ENCODE measurements around the gene SCFD2.
"Not testable (repeated sequence)": the region's sequence is repeated elsewhere in the genome, so short reads cannot be mapped to it uniquely, and the experiment has no call there.

The SCFD2 gene

DNA sequence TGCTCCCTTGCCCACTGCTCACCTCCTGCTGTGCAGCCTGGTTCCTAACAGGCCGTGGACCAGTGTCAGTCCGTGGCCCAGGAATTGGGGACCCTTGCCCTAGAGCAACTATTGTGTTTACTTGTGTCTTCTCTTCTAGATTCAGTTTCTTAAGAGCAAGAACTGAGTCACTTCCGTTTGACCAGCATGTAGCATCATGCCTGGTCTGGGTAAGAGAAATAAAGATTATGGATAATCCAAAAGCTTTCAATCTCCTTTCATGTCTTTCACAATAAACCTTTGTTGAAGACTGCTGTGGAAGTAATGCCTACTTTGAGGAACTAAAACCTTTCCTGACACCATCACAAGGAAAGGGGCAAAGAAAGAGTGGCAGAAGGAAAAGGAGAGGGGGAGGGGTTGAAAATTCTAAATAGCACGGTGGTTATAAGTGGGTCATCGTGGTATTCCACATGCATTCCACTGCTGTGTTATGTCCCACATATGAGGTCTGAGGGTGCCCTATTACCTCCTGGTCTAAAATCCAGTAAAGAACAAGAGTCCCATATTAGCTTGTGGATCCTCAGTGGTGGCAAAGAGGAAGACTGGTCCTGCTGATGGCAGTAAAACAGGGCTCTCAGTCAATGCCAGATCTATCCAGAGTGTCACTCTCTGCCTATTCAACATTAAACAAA is 370.4 kb downstream of the SCFD2 start:
- no peak for DNase-seq
- peak overlapping the region; percentile 38 for H3K27ac ChIP-seq
- no peaks in the 10 kb centered on the region for H3K36me3 ChIP-seq (replicated peaks)
- in situ Hi-C loops (cut with HindIII; ENCODE audit: low pct_ligation_motif_present, low sequenced_read_pairs) = no loop called here
- TF ChIP-seq, protein P1, sequence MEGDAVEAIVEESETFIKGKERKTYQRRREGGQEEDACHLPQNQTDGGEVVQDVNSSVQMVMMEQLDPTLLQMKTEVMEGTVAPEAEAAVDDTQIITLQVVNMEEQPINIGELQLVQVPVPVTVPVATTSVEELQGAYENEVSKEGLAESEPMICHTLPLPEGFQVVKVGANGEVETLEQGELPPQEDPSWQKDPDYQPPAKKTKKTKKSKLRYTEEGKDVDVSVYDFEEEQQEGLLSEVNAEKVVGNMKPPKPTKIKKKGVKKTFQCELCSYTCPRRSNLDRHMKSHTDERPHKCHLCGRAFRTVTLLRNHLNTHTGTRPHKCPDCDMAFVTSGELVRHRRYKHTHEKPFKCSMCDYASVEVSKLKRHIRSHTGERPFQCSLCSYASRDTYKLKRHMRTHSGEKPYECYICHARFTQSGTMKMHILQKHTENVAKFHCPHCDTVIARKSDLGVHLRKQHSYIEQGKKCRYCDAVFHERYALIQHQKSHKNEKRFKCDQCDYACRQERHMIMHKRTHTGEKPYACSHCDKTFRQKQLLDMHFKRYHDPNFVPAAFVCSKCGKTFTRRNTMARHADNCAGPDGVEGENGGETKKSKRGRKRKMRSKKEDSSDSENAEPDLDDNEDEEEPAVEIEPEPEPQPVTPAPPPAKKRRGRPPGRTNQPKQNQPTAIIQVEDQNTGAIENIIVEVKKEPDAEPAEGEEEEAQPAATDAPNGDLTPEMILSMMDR (IDR thresholded peaks at IDR 0.05; ENCODE audit: low read depth, low read length, missing control alignments) = no peak
- no peaks in the 10 kb centered on the region for H3K27me3 ChIP-seq (replicated peaks)
- H3K4me3 ChIP-seq (ENCODE audit: low read depth, low read length) = no peak overlapping the region

- in situ Hi-C loops (cut with HindIII; ENCODE audit: low pct_ligation_motif_present, low sequenced_read_pairs) = no loop called here
- Histone ChIP-seq H3K4me3 (ENCODE audit: low read depth, low read length) (no peak overlapping the region), H3K27ac (no peak overlapping the region), H3K27me3 (replicated peaks) (no peaks in the 10 kb centered on the region), H3K36me3 (replicated peaks) (no peaks in the 10 kb centered on the region)
- TF ChIP-seq, protein P1 (IDR thresholded peaks at IDR 0.05; ENCODE audit: low read depth, low read length, missing control alignments) = no peak
- no peak for DNase-seq
These were observed 371.3 kb downstream of the SCFD2 start for GRCh38 chr4:52994567-52994966.

DNA sequence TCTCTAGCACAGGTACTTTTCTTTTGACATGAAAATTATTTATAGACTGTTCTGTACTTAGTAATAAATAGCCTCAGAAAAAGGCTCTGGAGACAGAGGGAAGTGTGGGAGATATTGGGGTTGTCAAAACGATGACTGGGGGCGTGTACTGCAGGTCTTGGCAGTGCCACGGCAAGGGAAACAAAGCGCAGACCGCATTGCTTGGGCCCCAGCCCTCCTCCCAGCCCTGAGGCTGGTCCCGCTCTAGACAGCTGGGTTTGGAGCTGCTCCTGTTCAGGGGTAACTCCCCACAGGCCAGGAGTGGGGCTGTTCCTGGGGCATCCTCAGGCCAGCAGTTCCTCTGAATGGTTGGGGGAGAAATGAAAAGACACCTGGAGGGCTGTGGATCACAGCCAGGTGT is 372.1 kb downstream of the SCFD2 start:
- Histone ChIP-seq H3K4me3 (ENCODE audit: low read depth, low read length) (no peak overlapping the region), H3K27ac (no peak overlapping the region), H3K27me3 (replicated peaks) (no peaks in the 10 kb centered on the region), H3K36me3 (replicated peaks) (no peaks in the 10 kb centered on the region)
- in situ Hi-C loops (cut with HindIII; ENCODE audit: low pct_ligation_motif_present, low sequenced_read_pairs) = no loop called here
- TF ChIP-seq, protein P1 (IDR thresholded peaks at IDR 0.05; ENCODE audit: low read depth, low read length, missing control alignments) = no peak
- DNase-seq = no peak

DNA sequence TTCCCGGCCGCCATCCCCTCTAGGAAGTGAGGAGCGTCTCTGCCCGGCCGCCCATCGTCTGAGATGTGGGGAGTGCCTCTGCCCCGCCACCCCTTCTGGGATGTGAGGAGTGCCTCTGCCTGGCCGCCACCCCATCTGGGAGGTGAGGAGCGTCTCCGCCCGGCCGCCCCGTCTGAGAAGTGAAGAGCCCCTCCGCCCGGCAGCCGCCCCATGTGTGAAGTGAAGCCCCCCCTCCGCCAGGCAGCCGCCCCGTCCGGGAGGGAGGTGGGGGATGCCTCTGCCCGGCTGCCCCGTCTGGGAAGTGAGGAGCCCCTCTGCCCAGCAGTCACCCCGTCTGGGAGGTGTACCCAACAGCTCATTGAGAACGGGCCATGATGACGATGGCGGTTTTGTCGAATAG is 373.3 kb downstream of the SCFD2 start:
- DNase-seq; H3K27me3 ChIP-seq (replicated peaks); H3K36me3 ChIP-seq (replicated peaks); H3K4me3 ChIP-seq (ENCODE audit: low read depth, low read length); H3K27ac ChIP-seq; in situ Hi-C loops (cut with HindIII; ENCODE audit: low pct_ligation_motif_present, low sequenced_read_pairs): not testable (repeated sequence)

DNA sequence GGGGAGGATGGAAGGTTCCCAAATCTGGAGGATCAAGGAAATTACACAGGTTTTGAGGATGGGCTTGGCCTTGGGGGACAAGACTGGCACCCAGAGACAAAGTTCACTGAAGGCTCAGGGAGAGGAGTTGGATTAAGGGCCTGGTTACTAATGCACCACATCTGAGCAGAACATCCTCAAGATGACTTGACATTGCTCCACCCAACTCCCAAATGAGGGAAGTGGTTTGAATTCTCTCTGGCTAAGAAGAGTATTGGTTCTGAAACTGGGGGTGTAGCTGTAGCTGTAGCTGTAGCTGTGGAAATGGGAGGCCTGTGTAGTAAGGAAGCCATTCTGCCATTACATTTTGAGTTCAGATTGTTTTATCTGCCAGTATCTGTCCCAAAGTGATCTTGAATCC is 374.4 kb downstream of the SCFD2 start:
- DNase-seq = no peak
- Histone ChIP-seq H3K27ac (no peak overlapping the region), H3K27me3 (replicated peaks) (no peaks in the 10 kb centered on the region), H3K36me3 (replicated peaks) (no peaks in the 10 kb centered on the region), H3K4me3 (ENCODE audit: low read depth, low read length) (no peak overlapping the region)
- in situ Hi-C loops (cut with HindIII; ENCODE audit: low pct_ligation_motif_present, low sequenced_read_pairs) = no loop called here
- TF ChIP-seq, protein P1 (IDR thresholded peaks at IDR 0.05; ENCODE audit: low read depth, low read length, missing control alignments) = no peak

DNA sequence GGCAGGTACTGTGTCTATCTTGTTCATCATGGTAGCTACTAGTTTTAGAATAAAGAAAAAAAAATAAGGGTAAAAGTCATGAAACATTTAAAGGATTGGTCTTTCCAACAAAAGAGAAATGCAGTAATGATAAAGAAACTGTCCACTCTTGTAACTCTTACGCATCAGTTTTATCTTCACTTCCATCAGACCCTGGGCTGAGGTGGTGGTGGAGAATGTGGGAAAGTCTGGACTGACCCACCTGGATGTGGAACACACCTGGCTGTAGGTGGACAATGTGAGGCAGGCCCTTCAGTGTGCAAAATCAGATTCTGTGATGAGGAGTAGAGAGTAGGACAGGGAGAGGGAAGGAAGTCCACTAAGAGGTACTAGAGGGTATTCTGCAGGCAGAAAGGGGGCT is 375.2 kb downstream of the SCFD2 start:
- in situ Hi-C loops (cut with HindIII; ENCODE audit: low pct_ligation_motif_present, low sequenced_read_pairs) = no loop called here
- DNase-seq = no peak
- H3K27me3 ChIP-seq (replicated peaks) = no peaks in the 10 kb centered on the region
- no peaks in the 10 kb centered on the region for H3K36me3 ChIP-seq (replicated peaks)
- TF ChIP-seq, protein P1 (IDR thresholded peaks at IDR 0.05; ENCODE audit: low read depth, low read length, missing control alignments) = no peak
- no peak overlapping the region for H3K27ac ChIP-seq
- H3K4me3 ChIP-seq (ENCODE audit: low read depth, low read length) = no peak overlapping the region
